ENCODE results near the gene SKIC3. TPM values are rescaled to one million over a fixed set of nuclear protein-coding genes. Genes with fewer than 3 reads are reported as not detected.

SKIC3 gene
- total RNA-seq, 1 experiment from 2014 or later, result 69.0 TPM

DNA sequence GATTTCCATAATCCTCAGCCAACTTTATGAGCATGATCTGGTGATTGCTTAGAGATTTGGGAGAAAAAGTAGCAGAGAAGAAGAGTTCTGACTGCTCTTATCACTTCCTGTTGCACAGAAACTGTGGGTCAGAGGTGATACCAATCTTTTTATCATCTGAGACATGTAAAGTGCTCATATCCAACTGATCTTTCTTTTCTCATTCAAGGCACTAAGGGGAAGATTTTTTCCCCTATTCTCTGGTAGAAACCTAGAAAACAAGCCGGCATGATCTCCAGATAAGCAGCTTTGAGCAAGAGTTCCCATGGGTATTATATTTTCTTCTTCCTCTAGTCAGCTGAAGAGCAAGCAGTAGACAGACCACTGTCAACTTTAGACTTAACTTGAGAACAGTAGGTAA lies 36.1 kb upstream of the SKIC3 start:
- H3K4me1 Mint-ChIP-seq, result no peaks in the 10 kb centered on the region; the same call in 1 of the 2 replicates
- no peaks in the 10 kb centered on the region for H3K9me3 Mint-ChIP-seq
- DNase-seq (ENCODE audit: low spot score) (no peak), ATAC-seq (no peak)
- TF ChIP-seq, protein P1, sequence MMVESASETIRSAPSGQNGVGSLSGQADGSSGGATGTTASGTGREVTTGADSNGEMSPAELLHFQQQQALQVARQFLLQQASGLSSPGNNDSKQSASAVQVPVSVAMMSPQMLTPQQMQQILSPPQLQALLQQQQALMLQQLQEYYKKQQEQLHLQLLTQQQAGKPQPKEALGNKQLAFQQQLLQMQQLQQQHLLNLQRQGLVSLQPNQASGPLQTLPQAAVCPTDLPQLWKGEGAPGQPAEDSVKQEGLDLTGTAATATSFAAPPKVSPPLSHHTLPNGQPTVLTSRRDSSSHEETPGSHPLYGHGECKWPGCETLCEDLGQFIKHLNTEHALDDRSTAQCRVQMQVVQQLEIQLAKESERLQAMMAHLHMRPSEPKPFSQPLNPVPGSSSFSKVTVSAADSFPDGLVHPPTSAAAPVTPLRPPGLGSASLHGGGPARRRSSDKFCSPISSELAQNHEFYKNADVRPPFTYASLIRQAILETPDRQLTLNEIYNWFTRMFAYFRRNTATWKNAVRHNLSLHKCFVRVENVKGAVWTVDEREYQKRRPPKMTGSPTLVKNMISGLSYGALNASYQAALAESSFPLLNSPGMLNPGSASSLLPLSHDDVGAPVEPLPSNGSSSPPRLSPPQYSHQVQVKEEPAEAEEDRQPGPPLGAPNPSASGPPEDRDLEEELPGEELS (CRISPR knock-in tag; IDR thresholded peaks at IDR 0.05), result no peak
- ChIA-PET CTCF (no interaction called here), POLR2A (no interaction called here)
- no peak overlapping the region for H3K4me3 Mint-ChIP-seq
- no peaks in the 10 kb centered on the region for H3K27me3 Mint-ChIP-seq (ENCODE audit: low read depth)
- H3K27ac Mint-ChIP-seq, result no peak overlapping the region
- no peaks in the 10 kb centered on the region; the same call in 1 of the 2 replicates for H3K36me3 Mint-ChIP-seq

DNA sequence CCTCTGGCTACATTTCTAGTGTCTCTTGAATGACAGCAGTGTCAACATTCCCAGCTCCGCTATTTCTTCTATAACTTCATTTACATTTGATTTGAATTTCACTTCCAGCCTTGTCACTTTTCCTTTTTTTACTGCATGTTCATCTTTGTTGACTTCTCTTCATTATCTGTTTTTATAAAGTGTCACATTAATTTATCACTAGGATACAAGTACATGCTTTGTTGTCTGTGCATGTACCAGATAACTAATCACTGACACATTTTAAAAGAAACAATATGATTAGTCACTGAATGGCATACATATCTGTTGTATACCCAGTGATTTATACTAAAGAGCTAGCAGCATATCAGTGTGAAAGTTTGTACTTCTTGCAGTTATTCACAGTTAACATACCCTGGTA lies 29.2 kb upstream of the SKIC3 start:
- ChIA-PET POLR2A (no interaction called here), CTCF (no interaction called here)
- DNase-seq (ENCODE audit: low spot score) (no peak), ATAC-seq (no peak)
- TF ChIP-seq CBFB (CRISPR knock-in tag; IDR thresholded peaks at IDR 0.05; ENCODE audit: low read depth), result no peak
- no peak for TF ChIP-seq RELA (CRISPR knock-in tag; IDR thresholded peaks at IDR 0.05; ENCODE audit: borderline replicate concordance)
- no peak for TF ChIP-seq MYBL2 (CRISPR knock-in tag; IDR thresholded peaks at IDR 0.05)
- no peak for TF ChIP-seq ZNF138 (CRISPR knock-in tag; conservative IDR thresholded peaks at IDR 0.05)
- TF ChIP-seq HMGA2 (CRISPR knock-in tag; IDR thresholded peaks at IDR 0.05), result no peak
- no peak for TF ChIP-seq EMX1 (CRISPR knock-in tag; IDR thresholded peaks at IDR 0.05)
- no peak for TF ChIP-seq JUN (CRISPR knock-in tag; IDR thresholded peaks at IDR 0.05)
- TF ChIP-seq ATF1 (CRISPR knock-in tag; IDR thresholded peaks at IDR 0.05), result no peak
- no peak for TF ChIP-seq FOXP1 (CRISPR knock-in tag; IDR thresholded peaks at IDR 0.05; ENCODE audit: borderline replicate concordance)
- TF ChIP-seq, protein P2, sequence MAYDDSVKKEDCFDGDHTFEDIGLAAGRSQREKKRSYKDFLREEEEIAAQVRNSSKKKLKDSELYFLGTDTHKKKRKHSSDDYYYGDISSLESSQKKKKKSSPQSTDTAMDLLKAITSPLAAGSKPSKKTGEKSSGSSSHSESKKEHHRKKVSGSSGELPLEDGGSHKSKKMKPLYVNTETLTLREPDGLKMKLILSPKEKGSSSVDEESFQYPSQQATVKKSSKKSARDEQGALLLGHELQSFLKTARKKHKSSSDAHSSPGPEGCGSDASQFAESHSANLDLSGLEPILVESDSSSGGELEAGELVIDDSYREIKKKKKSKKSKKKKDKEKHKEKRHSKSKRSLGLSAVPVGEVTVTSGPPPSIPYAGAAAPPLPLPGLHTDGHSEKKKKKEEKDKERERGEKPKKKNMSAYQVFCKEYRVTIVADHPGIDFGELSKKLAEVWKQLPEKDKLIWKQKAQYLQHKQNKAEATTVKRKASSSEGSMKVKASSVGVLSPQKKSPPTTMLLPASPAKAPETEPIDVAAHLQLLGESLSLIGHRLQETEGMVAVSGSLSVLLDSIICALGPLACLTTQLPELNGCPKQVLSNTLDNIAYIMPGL (CRISPR knock-in tag; IDR thresholded peaks at IDR 0.05), result no peak
- TF ChIP-seq, protein P3, sequence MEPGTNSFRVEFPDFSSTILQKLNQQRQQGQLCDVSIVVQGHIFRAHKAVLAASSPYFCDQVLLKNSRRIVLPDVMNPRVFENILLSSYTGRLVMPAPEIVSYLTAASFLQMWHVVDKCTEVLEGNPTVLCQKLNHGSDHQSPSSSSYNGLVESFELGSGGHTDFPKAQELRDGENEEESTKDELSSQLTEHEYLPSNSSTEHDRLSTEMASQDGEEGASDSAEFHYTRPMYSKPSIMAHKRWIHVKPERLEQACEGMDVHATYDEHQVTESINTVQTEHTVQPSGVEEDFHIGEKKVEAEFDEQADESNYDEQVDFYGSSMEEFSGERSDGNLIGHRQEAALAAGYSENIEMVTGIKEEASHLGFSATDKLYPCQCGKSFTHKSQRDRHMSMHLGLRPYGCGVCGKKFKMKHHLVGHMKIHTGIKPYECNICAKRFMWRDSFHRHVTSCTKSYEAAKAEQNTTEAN (CRISPR knock-in tag; IDR thresholded peaks at IDR 0.05), result no peak
- no peaks in the 10 kb centered on the region for H3K4me1 Mint-ChIP-seq
- no peak overlapping the region for H3K4me3 Mint-ChIP-seq
- H3K36me3 Mint-ChIP-seq, result no peaks in the 10 kb centered on the region; the same call in 1 of the 2 replicates
- no peaks in the 10 kb centered on the region for H3K9me3 Mint-ChIP-seq
- no peaks in the 10 kb centered on the region for H3K27me3 Mint-ChIP-seq (ENCODE audit: low read depth)
- no peak overlapping the region for H3K27ac Mint-ChIP-seq

DNA sequence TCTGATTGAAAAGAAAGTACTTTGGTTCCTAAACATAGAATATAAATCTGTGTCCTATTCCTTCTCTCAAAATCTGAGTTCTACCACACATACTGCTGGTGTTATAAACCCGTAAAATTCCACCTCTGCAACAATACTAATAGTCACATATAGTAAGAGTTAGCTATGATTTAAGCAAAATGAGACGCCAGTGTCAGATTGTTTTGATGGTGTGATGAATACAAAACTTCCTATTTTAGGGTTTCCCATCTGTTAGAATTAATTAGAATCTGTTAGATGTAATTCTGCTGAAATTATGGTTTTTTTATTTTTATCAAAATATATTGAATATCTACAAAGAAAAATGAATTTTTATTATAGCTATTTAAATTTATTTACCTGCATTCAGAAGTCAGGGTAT lies 26.8 kb upstream of the SKIC3 start:
- H3K4me3 Mint-ChIP-seq, result no peak overlapping the region
- ChIA-PET POLR2A (no interaction called here), CTCF (no interaction called here)
- ATAC-seq (no peak), DNase-seq (ENCODE audit: low spot score) (no peak)
- H3K36me3 Mint-ChIP-seq, result no peaks in the 10 kb centered on the region; the same call in 1 of the 2 replicates
- no peaks in the 10 kb centered on the region for H3K4me1 Mint-ChIP-seq
- no peaks in the 10 kb centered on the region for H3K9me3 Mint-ChIP-seq
- H3K27ac Mint-ChIP-seq, result no peak overlapping the region
- no peaks in the 10 kb centered on the region for H3K27me3 Mint-ChIP-seq (ENCODE audit: low read depth)
- TF ChIP-seq ZNF263 (CRISPR knock-in tag; IDR thresholded peaks at IDR 0.05; ENCODE audit: low read depth), result no peak
- TF ChIP-seq, protein P4, sequence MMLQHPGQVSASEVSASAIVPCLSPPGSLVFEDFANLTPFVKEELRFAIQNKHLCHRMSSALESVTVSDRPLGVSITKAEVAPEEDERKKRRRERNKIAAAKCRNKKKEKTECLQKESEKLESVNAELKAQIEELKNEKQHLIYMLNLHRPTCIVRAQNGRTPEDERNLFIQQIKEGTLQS (CRISPR knock-in tag; conservative IDR thresholded peaks at IDR 0.05), result no peak
- TF ChIP-seq, protein P5, sequence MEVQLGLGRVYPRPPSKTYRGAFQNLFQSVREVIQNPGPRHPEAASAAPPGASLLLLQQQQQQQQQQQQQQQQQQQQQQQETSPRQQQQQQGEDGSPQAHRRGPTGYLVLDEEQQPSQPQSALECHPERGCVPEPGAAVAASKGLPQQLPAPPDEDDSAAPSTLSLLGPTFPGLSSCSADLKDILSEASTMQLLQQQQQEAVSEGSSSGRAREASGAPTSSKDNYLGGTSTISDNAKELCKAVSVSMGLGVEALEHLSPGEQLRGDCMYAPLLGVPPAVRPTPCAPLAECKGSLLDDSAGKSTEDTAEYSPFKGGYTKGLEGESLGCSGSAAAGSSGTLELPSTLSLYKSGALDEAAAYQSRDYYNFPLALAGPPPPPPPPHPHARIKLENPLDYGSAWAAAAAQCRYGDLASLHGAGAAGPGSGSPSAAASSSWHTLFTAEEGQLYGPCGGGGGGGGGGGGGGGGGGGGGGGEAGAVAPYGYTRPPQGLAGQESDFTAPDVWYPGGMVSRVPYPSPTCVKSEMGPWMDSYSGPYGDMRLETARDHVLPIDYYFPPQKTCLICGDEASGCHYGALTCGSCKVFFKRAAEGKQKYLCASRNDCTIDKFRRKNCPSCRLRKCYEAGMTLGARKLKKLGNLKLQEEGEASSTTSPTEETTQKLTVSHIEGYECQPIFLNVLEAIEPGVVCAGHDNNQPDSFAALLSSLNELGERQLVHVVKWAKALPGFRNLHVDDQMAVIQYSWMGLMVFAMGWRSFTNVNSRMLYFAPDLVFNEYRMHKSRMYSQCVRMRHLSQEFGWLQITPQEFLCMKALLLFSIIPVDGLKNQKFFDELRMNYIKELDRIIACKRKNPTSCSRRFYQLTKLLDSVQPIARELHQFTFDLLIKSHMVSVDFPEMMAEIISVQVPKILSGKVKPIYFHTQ (CRISPR knock-in tag; IDR thresholded peaks at IDR 0.05), result no peak
- no peak for TF ChIP-seq SP1 (CRISPR knock-in tag; conservative IDR thresholded peaks at IDR 0.05)
- TF ChIP-seq NR2C2 (CRISPR knock-in tag; IDR thresholded peaks at IDR 0.05), result no peak
- TF ChIP-seq PRRX2 (CRISPR knock-in tag; IDR thresholded peaks at IDR 0.05), result no peak
- no peak for TF ChIP-seq ZNF423 (CRISPR knock-in tag; IDR thresholded peaks at IDR 0.05)
- TF ChIP-seq, protein P6, sequence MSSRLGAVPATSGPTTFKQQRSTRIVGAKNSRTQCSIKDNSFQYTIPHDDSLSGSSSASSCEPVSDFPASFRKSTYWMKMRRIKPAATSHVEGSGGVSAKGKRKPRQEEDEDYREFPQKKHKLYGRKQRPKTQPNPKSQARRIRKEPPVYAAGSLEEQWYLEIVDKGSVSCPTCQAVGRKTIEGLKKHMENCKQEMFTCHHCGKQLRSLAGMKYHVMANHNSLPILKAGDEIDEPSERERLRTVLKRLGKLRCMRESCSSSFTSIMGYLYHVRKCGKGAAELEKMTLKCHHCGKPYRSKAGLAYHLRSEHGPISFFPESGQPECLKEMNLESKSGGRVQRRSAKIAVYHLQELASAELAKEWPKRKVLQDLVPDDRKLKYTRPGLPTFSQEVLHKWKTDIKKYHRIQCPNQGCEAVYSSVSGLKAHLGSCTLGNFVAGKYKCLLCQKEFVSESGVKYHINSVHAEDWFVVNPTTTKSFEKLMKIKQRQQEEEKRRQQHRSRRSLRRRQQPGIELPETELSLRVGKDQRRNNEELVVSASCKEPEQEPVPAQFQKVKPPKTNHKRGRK (CRISPR knock-in tag; IDR thresholded peaks at IDR 0.05; ENCODE audit: borderline replicate concordance), result no peak
- TF ChIP-seq, protein P7, sequence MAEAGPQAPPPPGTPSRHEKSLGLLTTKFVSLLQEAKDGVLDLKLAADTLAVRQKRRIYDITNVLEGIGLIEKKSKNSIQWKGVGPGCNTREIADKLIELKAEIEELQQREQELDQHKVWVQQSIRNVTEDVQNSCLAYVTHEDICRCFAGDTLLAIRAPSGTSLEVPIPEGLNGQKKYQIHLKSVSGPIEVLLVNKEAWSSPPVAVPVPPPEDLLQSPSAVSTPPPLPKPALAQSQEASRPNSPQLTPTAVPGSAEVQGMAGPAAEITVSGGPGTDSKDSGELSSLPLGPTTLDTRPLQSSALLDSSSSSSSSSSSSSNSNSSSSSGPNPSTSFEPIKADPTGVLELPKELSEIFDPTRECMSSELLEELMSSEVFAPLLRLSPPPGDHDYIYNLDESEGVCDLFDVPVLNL (CRISPR knock-in tag; IDR thresholded peaks at IDR 0.05; ENCODE audit: borderline replicate concordance, low read depth), result no peak
- TF ChIP-seq, protein P8, sequence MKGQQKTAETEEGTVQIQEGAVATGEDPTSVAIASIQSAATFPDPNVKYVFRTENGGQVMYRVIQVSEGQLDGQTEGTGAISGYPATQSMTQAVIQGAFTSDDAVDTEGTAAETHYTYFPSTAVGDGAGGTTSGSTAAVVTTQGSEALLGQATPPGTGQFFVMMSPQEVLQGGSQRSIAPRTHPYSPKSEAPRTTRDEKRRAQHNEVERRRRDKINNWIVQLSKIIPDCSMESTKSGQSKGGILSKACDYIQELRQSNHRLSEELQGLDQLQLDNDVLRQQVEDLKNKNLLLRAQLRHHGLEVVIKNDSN (CRISPR knock-in tag; IDR thresholded peaks at IDR 0.05), result no peak
